ENCODE measurements around the gene CHST8.
"Not testable (repeated sequence)": the region's sequence is repeated elsewhere in the genome, so short reads cannot be mapped to it uniquely, and the experiment has no call there.

CHST8 gene

DNA sequence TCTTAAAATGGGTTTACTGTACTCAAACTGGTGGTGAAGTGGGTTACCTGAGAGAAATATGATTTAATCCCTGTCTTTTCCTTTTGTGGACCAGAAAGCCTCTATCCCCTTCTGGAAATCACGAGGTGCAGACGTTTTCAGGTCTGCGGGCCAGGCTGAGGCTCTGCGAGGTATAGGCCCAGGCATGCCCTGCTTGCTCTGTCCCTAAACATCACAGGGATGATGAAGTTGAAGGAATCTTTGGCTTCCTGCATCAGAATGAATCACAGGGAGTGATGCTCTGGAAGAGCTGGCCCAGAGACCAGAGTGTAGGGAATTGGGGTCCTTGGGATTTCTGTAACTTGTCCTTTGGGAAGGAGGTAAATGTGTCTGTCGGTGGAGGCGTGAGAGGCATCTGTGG is 18.4 kb upstream of the CHST8 start:
- no peak overlapping the region for H2AFZ ChIP-seq (ENCODE audit: low read depth, low read length)
- no peak overlapping the region for H3K4me3 ChIP-seq (ENCODE audit: insufficient read depth in 1 of 2, low read depth in 1 of 2, low read length in 2 of 2)
- H3K18ac ChIP-seq (ENCODE audit: low read depth in 1 of 2, low read length in 2 of 2) = no peak overlapping the region
- no peak overlapping the region for H2BK12ac ChIP-seq (ENCODE audit: low read length in 2 of 2)
- no peak overlapping the region for H2BK15ac ChIP-seq (ENCODE audit: low read depth, poor library complexity, severe bottlenecking)
- H3K23ac ChIP-seq (ENCODE audit: low read length in 2 of 2) = no peak overlapping the region
- H3K14ac ChIP-seq (ENCODE audit: low read length in 2 of 2) = no peak overlapping the region
- H3K9me3 ChIP-seq (ENCODE audit: control insufficient read depth, low read length) = peaks cover 12% of the 10 kb centered on the region
- H3K79me1 ChIP-seq (replicated peaks; ENCODE audit: low read length, poor library complexity, severe bottlenecking) = no peaks in the 10 kb centered on the region
- no peak for DNase-seq
- H4K91ac ChIP-seq (ENCODE audit: low read length) = no peak overlapping the region
- H3K27ac ChIP-seq (ENCODE audit: low read length, poor library complexity, severe bottlenecking) = no peak overlapping the region
- H2BK120ac ChIP-seq (ENCODE audit: low read depth, low read length) = no peak overlapping the region
- WGBS = 76% methylated on average over 4 of the region's 6 CpGs
- no peaks in the 10 kb centered on the region for H3K36me3 ChIP-seq (ENCODE audit: control insufficient read depth in 1 of 2, insufficient read depth in 2 of 2, low read depth in 1 of 2, low read length in 2 of 2)
- no peak overlapping the region for H3K4ac ChIP-seq (ENCODE audit: low read depth in 1 of 2, low read length in 2 of 2)
- no peaks in the 10 kb centered on the region for H3K27me3 ChIP-seq (ENCODE audit: control insufficient read depth in 1 of 2, insufficient read depth in 1 of 2, low read length in 2 of 2)
- H3K4me2 ChIP-seq (ENCODE audit: low read length, poor library complexity, severe bottlenecking) = no peak overlapping the region
- H2BK5ac ChIP-seq (ENCODE audit: low read depth, low read length, poor library complexity, severe bottlenecking) = no peak overlapping the region
- H3K9ac ChIP-seq (ENCODE audit: low read length) = no peak overlapping the region
- H2AK5ac ChIP-seq (ENCODE audit: low read length, severe bottlenecking) = no peak overlapping the region
- no peaks in the 10 kb centered on the region for H3K4me1 ChIP-seq (ENCODE audit: control insufficient read depth, insufficient read depth, low read depth, low read length)
- no peak overlapping the region for H4K8ac ChIP-seq (ENCODE audit: low read length)

DNA sequence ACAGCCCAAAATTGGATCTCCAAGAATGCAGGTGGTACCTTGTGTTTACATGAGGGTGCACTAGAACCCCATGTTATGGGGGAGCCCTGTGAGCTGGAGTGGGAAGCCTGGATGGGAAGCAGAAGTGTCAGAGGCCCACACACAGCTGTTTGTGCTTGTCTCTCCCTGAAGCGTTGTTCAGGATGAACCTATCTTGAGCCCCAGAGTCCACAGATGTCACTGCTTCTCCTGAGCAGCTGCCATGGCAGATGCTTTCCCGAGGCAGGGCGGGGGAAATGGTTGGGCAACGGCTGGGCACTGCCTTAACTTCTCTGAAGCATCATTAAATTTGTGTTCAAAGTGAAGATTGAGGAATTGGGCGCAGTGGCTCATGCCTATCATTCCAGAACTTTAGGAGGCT is 17.1 kb upstream of the CHST8 start:
- no peak for DNase-seq
- Histone ChIP-seq H3K4me1 (ENCODE audit: control insufficient read depth, insufficient read depth, low read depth, low read length) (no peaks in the 10 kb centered on the region), H3K4me3 (ENCODE audit: insufficient read depth in 1 of 2, low read depth in 1 of 2, low read length in 2 of 2) (no peak overlapping the region), H2BK5ac (ENCODE audit: low read depth, low read length, poor library complexity, severe bottlenecking) (no peak overlapping the region), H3K18ac (ENCODE audit: low read depth in 1 of 2, low read length in 2 of 2) (no peak overlapping the region), H4K8ac (ENCODE audit: low read length) (no peak overlapping the region), H3K4me2 (ENCODE audit: low read length, poor library complexity, severe bottlenecking) (no peak overlapping the region), H3K27ac (ENCODE audit: low read length, poor library complexity, severe bottlenecking) (no peak overlapping the region), H3K4ac (ENCODE audit: low read depth in 1 of 2, low read length in 2 of 2) (no peak overlapping the region), H3K79me1 (replicated peaks; ENCODE audit: low read length, poor library complexity, severe bottlenecking) (no peaks in the 10 kb centered on the region), H2BK15ac (ENCODE audit: low read depth, poor library complexity, severe bottlenecking) (no peak overlapping the region), H3K36me3 (ENCODE audit: control insufficient read depth in 1 of 2, insufficient read depth in 2 of 2, low read depth in 1 of 2, low read length in 2 of 2) (no peaks in the 10 kb centered on the region), H3K9me3 (ENCODE audit: control insufficient read depth, low read length) (peaks cover 16% of the 10 kb centered on the region), H2BK120ac (ENCODE audit: low read depth, low read length) (no peak overlapping the region), H2AFZ (ENCODE audit: low read depth, low read length) (no peak overlapping the region), H4K91ac (ENCODE audit: low read length) (no peak overlapping the region), H3K23ac (ENCODE audit: low read length in 2 of 2) (no peak overlapping the region), H3K9ac (ENCODE audit: low read length) (no peak overlapping the region), H2BK12ac (ENCODE audit: low read length in 2 of 2) (no peak overlapping the region), H3K27me3 (ENCODE audit: control insufficient read depth in 1 of 2, insufficient read depth in 1 of 2, low read length in 2 of 2) (no peaks in the 10 kb centered on the region), H2AK5ac (ENCODE audit: low read length, severe bottlenecking) (no peak overlapping the region), H3K14ac (ENCODE audit: low read length in 2 of 2) (no peak overlapping the region)
- 53% methylated on average over 5 of the region's 5 CpGs for WGBS

DNA sequence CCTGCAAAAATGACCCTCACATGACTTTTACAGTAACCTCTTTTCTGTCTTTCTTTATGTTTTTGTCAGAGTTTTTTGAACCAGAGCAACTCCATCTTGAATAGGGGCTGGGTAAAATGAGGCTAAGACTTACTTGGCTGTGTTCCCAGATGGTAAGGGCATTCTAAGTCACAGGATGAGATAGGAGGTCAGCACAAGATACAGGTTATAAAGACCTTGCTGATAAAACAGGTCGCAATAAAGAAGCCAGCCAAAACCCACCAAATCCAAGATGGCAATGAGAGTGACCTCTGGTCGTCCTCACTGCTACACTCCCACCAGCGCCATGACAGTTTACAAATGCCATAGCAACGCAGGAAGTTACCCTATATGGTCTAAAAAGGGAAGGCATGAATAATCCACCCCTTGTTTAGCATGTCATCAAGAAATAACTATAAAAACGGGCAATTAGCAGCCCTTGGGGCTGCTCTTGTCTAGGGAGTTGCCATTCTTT is 15.9 kb upstream of the CHST8 start:
- H3K4ac ChIP-seq (ENCODE audit: low read depth in 1 of 2, low read length in 2 of 2); H4K8ac ChIP-seq (ENCODE audit: low read length); H2BK5ac ChIP-seq (ENCODE audit: low read depth, low read length, poor library complexity, severe bottlenecking); H3K14ac ChIP-seq (ENCODE audit: low read length in 2 of 2); H3K23ac ChIP-seq (ENCODE audit: low read length in 2 of 2); H3K4me3 ChIP-seq (ENCODE audit: insufficient read depth in 1 of 2, low read depth in 1 of 2, low read length in 2 of 2); H3K27me3 ChIP-seq (ENCODE audit: control insufficient read depth in 1 of 2, insufficient read depth in 1 of 2, low read length in 2 of 2); H2BK120ac ChIP-seq (ENCODE audit: low read depth, low read length); H2AFZ ChIP-seq (ENCODE audit: low read depth, low read length); DNase-seq; H2AK5ac ChIP-seq (ENCODE audit: low read length, severe bottlenecking); H3K9ac ChIP-seq (ENCODE audit: low read length); H2BK15ac ChIP-seq (ENCODE audit: low read depth, poor library complexity, severe bottlenecking); H3K4me1 ChIP-seq (ENCODE audit: control insufficient read depth, insufficient read depth, low read depth, low read length); H3K36me3 ChIP-seq (ENCODE audit: control insufficient read depth in 1 of 2, insufficient read depth in 2 of 2, low read depth in 1 of 2, low read length in 2 of 2); H3K79me1 ChIP-seq (replicated peaks; ENCODE audit: low read length, poor library complexity, severe bottlenecking); H4K91ac ChIP-seq (ENCODE audit: low read length); H3K18ac ChIP-seq (ENCODE audit: low read depth in 1 of 2, low read length in 2 of 2); H3K27ac ChIP-seq (ENCODE audit: low read length, poor library complexity, severe bottlenecking); H2BK12ac ChIP-seq (ENCODE audit: low read length in 2 of 2); H3K4me2 ChIP-seq (ENCODE audit: low read length, poor library complexity, severe bottlenecking): not testable (repeated sequence)
- WGBS = 60% methylated on average over 5 of the region's 5 CpGs
- H3K9me3 ChIP-seq (ENCODE audit: control insufficient read depth, low read length) = peaks cover 22% of the 10 kb centered on the region

- Histone ChIP-seq H3K36me3 (ENCODE audit: control insufficient read depth in 1 of 2, insufficient read depth in 2 of 2, low read depth in 1 of 2, low read length in 2 of 2) (no peaks in the 10 kb centered on the region), H3K23ac (ENCODE audit: low read length in 2 of 2) (no peak overlapping the region), H2BK12ac (ENCODE audit: low read length in 2 of 2) (no peak overlapping the region), H3K18ac (ENCODE audit: low read depth in 1 of 2, low read length in 2 of 2) (no peak overlapping the region), H3K4ac (ENCODE audit: low read depth in 1 of 2, low read length in 2 of 2) (no peak overlapping the region), H2AFZ (ENCODE audit: low read depth, low read length) (no peak overlapping the region), H2BK5ac (ENCODE audit: low read depth, low read length, poor library complexity, severe bottlenecking) (no peak overlapping the region), H3K14ac (ENCODE audit: low read length in 2 of 2) (no peak overlapping the region), H3K79me1 (replicated peaks; ENCODE audit: low read length, poor library complexity, severe bottlenecking) (no peaks in the 10 kb centered on the region), H3K4me1 (ENCODE audit: control insufficient read depth, insufficient read depth, low read depth, low read length) (no peaks in the 10 kb centered on the region), H3K4me3 (ENCODE audit: insufficient read depth in 1 of 2, low read depth in 1 of 2, low read length in 2 of 2) (no peak overlapping the region), H2BK15ac (ENCODE audit: low read depth, poor library complexity, severe bottlenecking) (no peak overlapping the region), H2BK120ac (ENCODE audit: low read depth, low read length) (no peak overlapping the region), H3K27ac (ENCODE audit: low read length, poor library complexity, severe bottlenecking) (no peak overlapping the region), H3K9me3 (ENCODE audit: control insufficient read depth, low read length) (peaks cover 16% of the 10 kb centered on the region), H3K9ac (ENCODE audit: low read length) (no peak overlapping the region), H3K27me3 (ENCODE audit: control insufficient read depth in 1 of 2, insufficient read depth in 1 of 2, low read length in 2 of 2) (no peaks in the 10 kb centered on the region), H2AK5ac (ENCODE audit: low read length, severe bottlenecking) (no peak overlapping the region), H4K8ac (ENCODE audit: low read length) (no peak overlapping the region), H4K91ac (ENCODE audit: low read length) (no peak overlapping the region), H3K4me2 (ENCODE audit: low read length, poor library complexity, severe bottlenecking) (no peak overlapping the region)
- DNase-seq = no peak
- 38% methylated on average over 3 of the region's 4 CpGs for WGBS
Measured at GRCh38 chr19:33606556-33606955, 15.2 kb upstream of the CHST8 start.
